Spleen (tissue), 7 donors: ENCODE data around the gene NRG3.

Experiments
- POLR2A ChIP-seq, 3 donors: fragments of 450-650 bp; IDR thresholded peaks; one replicate each; pipeline ENCODE4 v1.5.1; 2017; ENCODE audit warnings: antibody characterized with exemption in 3 of 3, mild to moderate bottlenecking in 1 of 3
- TF ChIP-seq, protein P1 (sequence below), 11 experiments: fragments of 200-600 bp in 7 of 11; fragments of 450-650 bp in 4 of 11; sonication (generic) in 4 of 11; IDR thresholded peaks in 8 of 11; conservative IDR thresholded peaks in 3 of 11; 1 replicate in 7 of 11; 2 replicates in 4 of 11; pipeline versions ENCODE4 v1.4.0 to v1.8.0; 2016 to 2021; ENCODE audit warnings: antibody characterized with exemption in 11 of 11, inconsistent platforms in 4 of 11, mild to moderate bottlenecking in 1 of 11
- donor health status: DM: no; HTN: no; CAD: no; lungs with moderate emphysema.
- donor health status: DM: no; HTN: no; CAD: no.
- donor health status: DM: no; HTN: no; CAD: no.

DNA sequence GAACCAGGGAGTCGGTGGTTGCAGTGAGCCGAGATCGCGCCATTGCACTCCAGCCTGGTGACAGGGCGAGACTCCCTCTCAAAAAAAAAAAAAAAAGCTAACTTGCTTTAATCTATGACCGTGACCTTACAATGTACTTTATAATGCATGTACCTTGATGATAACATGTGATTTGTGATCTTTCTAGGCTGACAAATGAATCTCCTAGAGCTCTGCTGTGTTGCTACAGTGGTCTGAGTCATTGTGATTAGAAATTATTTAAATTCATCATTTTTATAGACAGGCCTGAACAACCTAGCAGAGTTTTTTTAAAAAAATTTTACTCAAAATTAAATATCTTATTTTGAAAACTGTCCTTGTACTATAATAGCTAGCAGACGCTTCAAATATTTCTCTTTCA lies 722.8 kb downstream of the NRG3 start:
- TF ChIP-seq POLR2A (IDR thresholded peaks at IDR 0.05), result no peak
- TF ChIP-seq, protein P1, sequence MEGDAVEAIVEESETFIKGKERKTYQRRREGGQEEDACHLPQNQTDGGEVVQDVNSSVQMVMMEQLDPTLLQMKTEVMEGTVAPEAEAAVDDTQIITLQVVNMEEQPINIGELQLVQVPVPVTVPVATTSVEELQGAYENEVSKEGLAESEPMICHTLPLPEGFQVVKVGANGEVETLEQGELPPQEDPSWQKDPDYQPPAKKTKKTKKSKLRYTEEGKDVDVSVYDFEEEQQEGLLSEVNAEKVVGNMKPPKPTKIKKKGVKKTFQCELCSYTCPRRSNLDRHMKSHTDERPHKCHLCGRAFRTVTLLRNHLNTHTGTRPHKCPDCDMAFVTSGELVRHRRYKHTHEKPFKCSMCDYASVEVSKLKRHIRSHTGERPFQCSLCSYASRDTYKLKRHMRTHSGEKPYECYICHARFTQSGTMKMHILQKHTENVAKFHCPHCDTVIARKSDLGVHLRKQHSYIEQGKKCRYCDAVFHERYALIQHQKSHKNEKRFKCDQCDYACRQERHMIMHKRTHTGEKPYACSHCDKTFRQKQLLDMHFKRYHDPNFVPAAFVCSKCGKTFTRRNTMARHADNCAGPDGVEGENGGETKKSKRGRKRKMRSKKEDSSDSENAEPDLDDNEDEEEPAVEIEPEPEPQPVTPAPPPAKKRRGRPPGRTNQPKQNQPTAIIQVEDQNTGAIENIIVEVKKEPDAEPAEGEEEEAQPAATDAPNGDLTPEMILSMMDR (IDR thresholded peaks at IDR 0.05 in 8 of 11, conservative IDR thresholded peaks at IDR 0.05 in 3 of 11), result no peak
